GM10248 (cell line): Measurements from ENCODE around the gene TTC22.
"Not testable (repeated sequence)": the region's sequence is repeated elsewhere in the genome, so short reads cannot be mapped to it uniquely, and the experiment has no call there.

ENCODE experiments used
- CTCF ChIA-PET: fragments of 300-600 bp; sonication (Branson Sonifier 250); formaldehyde crosslinking; extraction: SDS; loops from one replicate; lab custom pipeline; 2021; ENCODE audit warnings: antibody characterized with exemption; lab: Yijun Ruan, JAX
- POLR2A ChIA-PET: fragments of 350-650 bp; sonication (Branson Sonifier 250); formaldehyde crosslinking; extraction: SDS; loops from one replicate; lab custom pipeline; 2020; ENCODE audit warnings: antibody characterized with exemption; lab: Yijun Ruan, JAX
- DNase-seq: peaks from one replicate; pipeline ENCODE4 v3.0.0; 2012; ENCODE audit errors: extremely low spot score
- TF ChIP-seq, protein P1 (sequence below): IDR thresholded peaks from 2 replicates; pipeline ENCODE4 v1.5.1; 2012; ENCODE audit warnings: mild to moderate bottlenecking, low read depth; ENCODE audit errors: extremely low read depth, missing control alignments, control extremely low read depth

Gene TTC22

GRCh38 chr1:54782588-54782987 is 18.5 kb downstream of the TTC22 start:
- ChIA-PET CTCF (interaction anchor here (0.8 kb wide), 1 partner anchor 11 kb away, joined by 3 read pairs; no protein-coding TSS in a partner anchor), POLR2A (no interaction called here)
- TF ChIP-seq, protein P1, sequence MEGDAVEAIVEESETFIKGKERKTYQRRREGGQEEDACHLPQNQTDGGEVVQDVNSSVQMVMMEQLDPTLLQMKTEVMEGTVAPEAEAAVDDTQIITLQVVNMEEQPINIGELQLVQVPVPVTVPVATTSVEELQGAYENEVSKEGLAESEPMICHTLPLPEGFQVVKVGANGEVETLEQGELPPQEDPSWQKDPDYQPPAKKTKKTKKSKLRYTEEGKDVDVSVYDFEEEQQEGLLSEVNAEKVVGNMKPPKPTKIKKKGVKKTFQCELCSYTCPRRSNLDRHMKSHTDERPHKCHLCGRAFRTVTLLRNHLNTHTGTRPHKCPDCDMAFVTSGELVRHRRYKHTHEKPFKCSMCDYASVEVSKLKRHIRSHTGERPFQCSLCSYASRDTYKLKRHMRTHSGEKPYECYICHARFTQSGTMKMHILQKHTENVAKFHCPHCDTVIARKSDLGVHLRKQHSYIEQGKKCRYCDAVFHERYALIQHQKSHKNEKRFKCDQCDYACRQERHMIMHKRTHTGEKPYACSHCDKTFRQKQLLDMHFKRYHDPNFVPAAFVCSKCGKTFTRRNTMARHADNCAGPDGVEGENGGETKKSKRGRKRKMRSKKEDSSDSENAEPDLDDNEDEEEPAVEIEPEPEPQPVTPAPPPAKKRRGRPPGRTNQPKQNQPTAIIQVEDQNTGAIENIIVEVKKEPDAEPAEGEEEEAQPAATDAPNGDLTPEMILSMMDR, result no peak
- DNase-seq, result no peak

- TF ChIP-seq, protein P1, result no peak
- DNase-seq, result no peak
- ChIA-PET CTCF (interaction anchor here (0.8 to 1.3 kb wide), 2 partner anchors 11 to 14 kb away, joined by 3 to 5 read pairs; no protein-coding TSS in a partner anchor), POLR2A (no interaction called here)
These were observed 19.0 kb downstream of the TTC22 start for GRCh38 chr1:54782156-54782555.

DNA sequence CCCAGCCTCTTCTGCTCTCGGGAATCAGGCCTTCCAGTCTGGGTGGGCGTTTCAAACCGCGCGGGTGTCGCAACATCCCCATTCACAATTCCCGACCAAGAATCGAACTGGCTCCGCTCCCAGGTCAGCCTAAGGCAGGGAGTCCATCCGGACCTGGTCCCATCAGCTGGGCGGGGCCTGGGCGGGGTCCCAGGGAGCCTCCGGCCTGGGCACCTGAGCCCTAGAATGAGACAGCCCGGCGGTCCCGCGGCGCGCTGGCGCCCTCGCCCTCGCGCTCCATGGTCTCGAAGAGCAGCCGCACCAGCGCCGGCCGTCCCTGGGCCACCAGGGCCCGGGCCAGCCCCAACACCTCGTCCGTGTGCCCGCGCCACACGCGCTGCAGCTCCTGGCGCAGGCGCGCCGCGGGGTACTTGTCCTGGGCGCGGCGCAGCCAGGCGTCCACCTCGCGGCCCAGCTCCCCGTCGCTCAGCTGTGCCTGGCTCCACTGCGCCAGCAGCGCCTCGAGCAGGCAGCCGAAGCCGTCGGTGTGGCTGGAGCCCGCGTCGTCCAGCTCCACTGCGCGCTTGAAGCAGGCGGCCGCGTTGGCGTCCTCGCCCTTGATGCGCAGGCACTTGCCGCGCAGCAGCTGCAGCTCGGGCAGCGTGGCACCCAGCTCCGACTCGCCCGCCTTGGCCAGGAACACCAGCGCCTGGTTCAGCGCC is 19.9 kb downstream of the TTC22 start:
- POLR2A ChIA-PET, result no interaction called here
- TF ChIP-seq, protein P1, result no peak
- DNase-seq, result no peak
- CTCF ChIA-PET, result interaction anchor here (1.3 kb wide), 1 partner anchor 13 kb away, joined by 5 read pairs; no protein-coding TSS in a partner anchor

GRCh38 chr1:54777431-54777830 is 23.7 kb downstream of the TTC22 start:
- DNase-seq, result no peak
- TF ChIP-seq, protein P1, result no peak
- POLR2A ChIA-PET, result no interaction called here
- CTCF ChIA-PET, result no interaction called here

DNA sequence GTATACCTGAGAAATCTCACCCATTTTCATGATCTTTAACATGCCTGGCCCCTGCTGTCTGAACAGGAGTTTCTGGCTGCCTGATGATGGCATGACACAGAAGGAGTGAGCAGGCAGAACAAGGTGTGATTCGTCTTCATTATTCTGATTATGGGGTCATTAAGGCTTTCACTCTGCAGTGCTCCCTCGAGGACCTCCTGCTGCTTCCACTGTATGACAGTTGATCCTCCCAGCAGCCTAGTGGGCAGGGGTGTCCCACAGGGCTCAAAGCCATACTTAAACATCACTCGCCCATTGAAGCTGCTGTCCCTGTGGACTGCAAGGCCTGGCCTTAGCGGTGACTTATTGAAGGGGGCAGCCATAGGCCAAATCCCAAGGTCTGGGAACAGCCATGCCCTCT is 24.1 kb downstream of the TTC22 start:
- ChIA-PET POLR2A (no interaction called here), CTCF (no interaction called here)
- DNase-seq, result no peak
- TF ChIP-seq, protein P1, result no peak

DNA sequence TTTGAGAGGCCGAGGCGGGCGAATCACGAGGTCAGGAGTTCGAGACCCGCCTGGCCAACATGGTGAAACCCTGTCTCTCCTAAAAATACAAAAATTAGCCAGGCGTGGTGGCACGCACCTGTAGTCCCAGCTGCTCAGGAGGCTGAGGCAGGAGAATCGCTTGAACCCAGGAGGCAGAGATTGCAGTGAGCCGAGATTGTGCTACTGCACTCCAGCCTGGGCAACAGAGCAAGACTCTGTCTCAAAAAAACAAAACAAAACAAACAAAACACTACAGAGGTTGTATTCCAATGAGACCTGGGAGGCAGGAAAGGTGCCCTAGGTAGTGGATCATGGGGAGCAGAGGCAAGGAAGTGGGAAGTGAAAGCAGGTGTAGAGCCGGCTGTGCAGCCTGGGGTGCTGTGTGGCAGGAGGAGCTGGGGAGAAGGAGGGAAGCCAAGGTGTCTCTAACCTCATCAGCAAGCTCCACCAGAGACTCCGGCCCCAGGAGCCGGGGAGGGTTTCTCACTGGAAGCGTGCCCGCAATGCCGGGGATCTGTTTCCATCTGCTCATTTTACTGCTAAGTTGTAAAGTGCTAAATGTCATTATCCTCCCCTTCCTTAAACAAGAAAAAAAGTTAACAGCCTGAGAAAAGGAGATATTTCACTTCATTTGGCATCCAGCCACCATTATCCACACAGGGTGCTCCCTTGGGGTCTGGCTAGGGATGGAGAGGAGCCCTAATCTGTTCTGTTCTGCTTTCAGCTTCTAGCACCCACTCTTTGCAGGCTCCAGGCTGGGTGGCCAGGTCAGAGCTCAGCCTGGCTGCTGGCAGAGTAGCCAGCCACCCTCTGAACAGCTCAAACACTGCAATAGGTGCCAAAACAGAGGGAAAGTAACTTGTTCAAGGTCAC is 25.0 kb downstream of the TTC22 start:
- POLR2A ChIA-PET, DNase-seq: not testable (repeated sequence)
- CTCF ChIA-PET, result interaction anchor here (0.9 kb wide), 1 partner anchor 25 kb away, joined by 5 read pairs; the partner anchor contains the start of gene TTC22

GRCh38 chr1:54774820-54775498 is 26.2 kb downstream of the TTC22 start:
- TF ChIP-seq, protein P1, result no peak
- ChIA-PET CTCF (no interaction called here), POLR2A (no interaction called here)
- no peak for DNase-seq
